ENCODE data around the gene ABLIM2.

The ABLIM2 gene

DNA sequence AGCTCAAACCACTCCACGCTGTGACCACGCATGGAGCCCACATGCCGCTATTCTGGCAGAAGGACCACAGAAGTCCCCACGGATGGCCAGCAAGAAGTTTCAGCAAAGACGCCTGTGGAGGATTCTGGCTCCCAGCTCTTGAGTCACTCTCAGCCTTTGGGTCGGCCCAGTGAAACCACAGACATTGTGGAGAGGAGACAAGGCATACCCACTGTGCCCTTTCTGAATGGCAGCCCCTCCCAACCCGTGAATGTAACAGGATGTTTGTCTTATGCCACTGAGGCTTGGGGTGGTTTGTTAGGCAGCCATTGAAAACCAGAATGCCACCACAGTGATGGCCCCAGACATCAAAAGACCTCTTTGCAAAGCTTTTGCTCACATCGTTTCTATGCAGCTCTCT lies 42.7 kb downstream of the ABLIM2 start:
- no peak for DNase-seq

DNA sequence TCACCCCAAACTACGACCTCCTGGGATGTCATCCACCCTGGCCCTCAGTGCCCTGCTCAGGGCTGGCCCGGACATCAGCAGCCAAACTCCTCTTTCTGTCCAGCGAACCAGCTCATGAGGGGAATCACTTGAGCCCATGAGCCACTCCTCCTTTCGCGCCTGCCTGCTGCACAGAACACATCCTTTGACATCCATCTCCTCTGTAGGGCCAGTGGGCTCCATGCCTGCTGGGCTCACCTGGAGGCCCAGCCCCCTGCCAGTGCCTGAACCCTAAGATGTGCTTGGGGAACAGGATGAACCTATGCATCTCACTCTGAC lies 43.5 kb downstream of the ABLIM2 start:
- no peak for DNase-seq

DNA sequence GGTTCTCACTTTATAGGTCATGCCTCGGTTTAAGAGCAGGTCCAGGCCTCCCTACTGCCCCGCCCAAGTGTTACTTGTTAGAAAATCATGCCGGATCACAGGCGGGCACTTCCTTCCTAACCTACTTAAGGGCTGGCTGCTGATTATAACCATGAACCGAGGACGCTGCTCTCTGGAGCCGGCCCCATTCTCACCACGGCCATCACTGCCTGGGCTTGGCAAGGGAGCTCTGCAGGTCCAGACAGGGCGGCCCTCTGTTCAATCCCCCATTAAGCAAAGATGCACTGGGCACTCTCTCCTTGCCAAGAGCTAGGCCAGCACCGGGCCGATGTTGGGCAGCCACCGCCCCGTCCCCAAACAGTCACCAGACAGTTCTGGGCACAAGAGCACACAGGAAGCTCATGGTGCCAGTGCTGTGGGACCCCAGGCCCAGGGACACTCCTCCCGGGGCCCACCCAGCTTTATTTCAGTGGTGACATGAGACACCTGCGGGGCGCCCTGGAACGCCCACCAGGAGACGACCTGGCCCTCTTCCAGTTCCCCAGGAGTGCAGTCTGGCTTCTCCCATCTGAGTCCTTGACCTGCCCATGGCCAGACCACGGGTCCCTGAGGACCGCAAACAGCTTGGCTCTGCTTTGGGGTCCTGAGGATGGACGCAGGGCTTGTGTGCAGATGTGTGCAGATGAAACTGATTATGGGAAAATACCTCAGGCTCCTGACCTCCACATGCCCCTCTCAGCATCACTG lies 44.0 kb downstream of the ABLIM2 start:
- DNase-seq: no peak

DNA sequence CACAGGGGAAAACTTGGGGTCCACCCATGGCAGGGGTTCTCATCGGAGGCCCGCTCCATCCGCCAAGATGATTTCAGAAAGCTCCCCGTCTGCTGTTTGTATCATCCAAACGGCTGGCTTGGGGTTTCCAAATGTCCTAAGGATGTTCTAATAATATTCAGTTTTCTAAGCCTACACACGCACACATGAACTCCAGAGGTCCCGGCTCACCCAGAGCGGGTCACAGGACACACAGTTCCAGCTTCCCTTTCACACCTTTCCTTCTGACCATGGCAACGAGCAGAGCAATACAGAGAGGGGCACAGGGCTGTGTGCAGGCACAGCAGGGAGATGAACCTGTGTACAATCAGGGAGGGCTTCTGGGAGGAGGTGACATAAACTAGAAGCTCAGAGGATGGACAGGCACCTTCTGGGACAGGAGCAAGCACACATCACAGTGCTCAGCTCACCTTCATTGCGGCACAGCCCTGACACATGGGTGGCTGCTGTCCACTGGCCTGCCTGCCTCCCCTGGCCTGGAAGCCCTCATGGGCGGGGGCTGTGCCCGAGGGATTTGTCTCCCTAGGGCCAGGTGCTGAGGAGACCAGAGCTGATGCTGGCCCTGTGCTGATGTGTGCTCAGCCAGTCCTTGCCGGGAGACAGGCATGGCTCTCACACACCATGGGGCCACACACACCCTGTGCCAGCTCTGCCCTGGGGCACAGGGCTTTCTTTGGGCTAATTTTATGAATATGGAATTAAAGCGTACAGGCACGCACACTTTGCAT lies 44.8 kb downstream of the ABLIM2 start:
- no peak for DNase-seq

DNA sequence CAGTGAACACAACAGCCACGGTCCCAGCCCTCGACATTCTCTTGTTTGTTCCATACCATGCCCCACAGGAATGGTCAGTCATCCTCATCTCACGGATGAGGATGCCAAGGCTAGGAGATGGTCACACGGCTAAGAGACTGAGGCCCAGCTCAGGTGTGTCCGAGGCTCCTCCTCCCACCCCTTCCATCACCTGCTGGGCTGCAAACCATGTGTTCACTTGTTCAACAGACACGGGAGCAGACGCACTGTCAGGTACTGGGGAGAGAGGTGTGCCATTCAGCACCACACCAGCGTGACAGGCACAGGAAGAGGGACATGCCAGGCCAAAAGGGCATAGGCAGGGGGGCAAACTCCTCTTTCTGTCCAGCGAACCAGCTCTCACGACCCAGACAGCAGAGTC lies 45.9 kb downstream of the ABLIM2 start:
- DNase-seq: no peak

DNA sequence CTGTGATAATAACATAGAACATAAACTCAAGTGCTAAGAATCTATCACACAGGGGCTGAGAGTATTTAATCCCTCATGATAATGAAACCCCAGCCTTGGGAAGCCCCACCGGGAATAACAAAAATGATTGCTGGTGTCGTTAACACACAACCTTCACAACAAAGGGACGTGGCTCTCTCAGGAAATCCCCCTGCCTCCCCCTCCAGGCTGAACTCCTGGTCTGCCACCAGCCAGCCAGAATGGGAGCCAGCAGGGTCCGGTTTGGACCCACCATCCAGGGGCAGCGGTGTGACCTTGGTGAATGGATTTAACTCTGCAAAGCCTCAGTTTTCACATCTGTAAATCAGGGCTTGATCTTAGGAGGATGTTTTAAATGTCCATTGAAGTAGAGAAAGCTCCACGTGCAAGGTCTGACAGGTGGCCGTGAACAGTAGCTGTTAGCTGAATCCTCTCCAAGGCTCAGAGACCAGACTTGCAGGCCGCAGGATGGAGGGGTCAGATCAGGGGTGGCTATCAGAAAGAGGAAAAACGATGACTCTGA lies 46.5 kb downstream of the ABLIM2 start:
- DNase-seq: no peak

DNA sequence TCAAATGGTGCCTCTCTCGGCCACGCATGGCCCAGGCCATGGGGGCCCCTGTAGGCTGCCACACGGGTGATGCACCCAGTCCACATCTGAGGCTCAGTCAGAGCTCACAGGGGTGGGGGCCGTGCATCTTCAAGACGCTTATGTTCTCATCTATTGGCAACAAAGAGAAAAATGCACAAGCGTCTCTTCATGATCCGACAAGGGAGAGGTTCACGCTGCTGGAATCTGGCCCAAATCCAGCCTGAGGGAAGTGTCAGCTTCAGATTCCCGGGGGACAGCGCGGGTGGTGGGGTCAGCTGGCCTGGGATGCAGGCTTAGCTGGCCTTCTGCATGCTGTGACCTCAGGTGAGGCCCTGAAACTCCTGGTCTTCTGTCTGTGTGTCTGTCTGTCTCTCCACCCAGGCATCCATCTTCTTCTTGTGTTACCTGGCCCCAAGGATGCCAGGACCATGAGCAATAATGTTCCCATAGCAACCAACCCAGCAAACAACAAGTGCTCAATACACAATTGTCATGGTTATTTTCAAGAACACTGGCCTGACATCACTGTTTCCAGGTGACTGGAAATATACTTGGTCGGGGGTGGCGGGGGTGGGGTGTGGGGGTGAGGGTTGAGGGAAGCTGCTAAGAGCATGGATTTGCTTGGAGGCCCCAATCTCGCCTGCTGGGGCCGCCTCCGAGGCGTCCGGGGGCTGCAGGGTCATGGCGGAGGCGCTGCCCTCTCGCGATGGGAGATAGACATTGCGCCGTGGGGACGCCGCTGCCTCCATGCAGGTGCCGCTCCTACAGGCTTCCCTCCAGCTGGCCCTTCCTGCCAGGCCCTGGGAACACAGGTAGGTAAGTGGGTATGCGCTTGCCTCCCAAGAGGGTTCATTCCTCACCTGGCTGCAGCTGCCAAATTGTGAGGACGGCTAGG lies 48.3 kb downstream of the ABLIM2 start:
- no peak for DNase-seq

DNA sequence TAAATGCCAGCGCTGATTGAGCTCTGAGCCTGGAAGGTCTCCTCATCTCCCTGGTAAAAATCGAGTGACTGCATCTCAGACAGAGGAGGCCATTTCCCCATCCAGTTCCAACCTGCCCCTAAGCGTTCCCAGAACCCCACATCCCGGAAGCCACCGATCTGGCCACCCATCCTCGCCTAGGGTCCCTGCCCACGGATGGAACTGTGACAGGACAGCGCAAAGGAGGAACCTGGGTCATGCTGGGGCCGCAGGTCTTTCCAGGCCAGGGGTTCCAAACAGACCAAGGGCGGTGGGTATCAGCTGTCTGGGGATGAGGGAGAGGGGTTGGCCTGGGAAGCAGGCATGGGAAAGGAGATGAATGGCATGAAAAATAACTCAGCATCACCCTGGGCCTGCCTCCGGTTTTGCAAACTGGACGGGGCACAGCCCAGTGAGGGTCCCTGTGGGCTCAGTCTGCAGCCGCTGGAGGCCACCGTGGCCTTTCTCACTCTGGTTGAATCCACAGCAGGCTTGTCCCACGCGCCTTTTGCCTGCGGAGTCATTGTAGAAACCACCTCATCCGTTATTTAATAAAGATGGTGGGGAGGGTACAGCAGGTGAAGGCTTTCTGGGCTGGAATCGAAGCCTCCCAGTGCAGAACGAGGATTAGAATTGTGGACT lies 49.1 kb downstream of the ABLIM2 start:
- DNase-seq: no peak

DNA sequence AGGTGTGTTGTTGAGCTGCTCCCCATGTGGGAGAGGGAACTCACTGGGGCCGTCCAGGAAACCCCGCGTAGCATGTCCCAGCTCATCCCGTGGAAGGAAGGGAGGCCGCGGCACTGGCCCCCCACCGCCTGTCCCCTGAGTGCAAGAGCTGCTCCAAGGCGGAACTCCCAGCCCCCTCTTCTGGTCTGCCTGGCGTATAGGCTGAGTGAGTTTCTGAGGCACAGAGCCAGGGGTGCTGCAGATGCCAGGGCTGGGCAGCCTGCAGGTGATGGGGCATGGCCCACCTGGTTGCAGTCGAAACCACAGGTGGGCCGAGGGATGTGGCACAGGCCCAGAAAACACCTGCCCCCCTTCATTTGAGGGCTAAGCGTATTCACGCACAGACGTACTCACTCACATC lies 49.6 kb downstream of the ABLIM2 start:
- no peak for DNase-seq

DNA sequence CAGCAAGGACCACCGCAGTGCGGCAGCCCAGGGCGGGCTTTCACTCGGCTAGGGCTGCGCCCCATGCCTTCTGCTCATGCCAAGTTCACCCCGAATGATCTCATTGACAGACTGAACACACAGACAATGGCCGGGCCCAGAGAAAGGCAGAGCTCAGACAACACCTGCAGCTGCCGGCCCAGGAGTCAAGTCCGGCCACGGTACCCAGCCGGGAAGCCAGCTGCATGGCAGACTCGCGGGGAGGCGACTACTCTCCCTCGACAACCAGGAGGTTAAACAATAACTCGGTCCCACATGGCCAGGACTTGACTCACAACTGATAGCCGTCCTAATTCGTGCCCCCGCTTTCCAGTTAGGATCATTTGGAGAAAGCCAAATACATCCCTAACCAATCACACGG lies 50.4 kb downstream of the ABLIM2 start:
- DNase-seq: no peak

DNA sequence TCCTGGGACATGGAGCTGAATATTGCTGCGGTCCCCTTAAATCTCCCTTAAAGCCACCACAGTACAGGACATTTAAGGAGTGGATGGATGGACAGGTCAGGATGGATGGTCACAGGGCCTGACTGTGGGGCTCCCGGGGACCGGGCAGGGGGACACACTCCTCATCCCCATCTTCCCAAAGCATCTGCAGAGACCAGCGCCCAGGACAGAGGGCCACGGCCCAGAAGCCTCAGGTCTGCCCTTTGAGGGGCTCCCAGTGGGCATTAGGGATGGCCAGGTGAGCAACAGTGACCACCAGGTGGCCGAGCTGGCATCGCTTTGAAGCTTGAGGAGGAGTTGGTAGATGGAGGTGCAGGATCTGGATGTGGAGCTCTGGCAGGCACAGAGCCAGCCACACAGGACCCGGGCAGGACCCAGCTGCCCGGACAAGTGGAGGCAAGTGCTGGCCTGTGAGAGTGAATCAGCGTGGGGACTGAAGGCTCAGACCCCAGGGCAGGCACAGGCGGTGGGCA lies 51.4 kb downstream of the ABLIM2 start:
- no peak for DNase-seq

DNA sequence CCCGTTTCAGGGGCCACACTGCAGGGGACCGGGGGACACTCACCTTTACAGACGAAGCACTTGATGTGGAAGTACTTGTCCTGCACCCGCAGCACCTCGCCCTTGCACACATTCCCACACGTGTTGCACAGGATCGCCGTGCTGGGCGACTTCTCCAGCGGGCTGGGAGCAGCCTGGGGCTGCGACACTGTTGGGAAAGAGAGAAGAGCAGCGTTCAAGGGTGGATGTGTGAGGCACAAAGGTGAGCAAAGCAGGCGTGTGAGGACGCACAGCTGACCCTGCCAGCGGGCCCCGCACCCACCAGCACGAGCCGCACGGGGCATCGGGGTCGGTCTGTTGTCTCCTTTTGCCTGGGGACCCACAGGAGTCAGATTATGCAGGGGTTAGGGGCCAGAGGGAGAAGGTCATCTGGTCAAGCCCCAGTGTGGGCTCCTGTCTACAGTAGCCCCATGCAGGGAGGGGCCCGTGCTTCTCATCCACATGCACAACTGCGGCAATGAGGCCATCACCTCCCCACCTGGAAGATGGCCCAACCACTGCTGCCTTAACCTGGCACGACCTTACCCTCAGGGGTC lies 52.1 kb downstream of the ABLIM2 start:
- DNase-seq: no peak

DNA sequence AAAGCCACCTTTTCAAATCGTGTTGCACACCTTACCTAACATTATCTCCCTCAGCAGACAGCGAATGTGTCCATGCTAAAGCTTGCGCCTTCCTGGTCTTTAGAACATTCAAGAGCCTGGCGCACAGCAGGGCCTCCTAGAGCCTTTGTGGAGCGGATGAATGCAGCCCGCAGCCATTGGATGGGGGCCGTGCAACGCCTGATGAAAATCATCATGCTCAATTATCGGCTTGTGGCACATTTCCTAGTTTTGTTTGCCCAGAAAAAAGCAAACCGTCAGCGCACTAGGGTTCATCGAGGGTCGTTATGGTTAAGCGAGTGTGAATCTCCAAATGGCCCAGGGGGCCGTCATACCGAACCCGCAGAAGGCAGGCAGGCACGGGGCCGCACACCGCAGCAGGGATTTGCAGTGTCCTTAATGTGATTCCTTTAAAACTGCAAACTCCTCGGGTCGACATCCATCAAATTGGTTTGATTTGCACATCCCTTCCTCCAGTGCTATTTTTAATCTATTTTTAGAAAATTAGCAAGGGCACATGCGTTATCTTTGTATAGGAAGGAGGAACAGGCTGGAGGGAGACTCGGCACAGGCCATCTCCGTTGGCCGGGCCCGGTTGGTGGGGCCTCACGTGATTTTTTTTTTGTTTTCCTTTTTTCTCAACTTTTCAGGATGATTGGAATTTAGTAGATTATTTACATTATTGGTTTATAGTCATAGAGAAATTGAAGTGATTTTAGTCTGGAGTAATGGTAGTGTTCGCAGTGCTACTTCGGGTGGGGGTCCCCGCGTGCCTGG lies 53.1 kb downstream of the ABLIM2 start:
- DNase-seq: no peak

DNA sequence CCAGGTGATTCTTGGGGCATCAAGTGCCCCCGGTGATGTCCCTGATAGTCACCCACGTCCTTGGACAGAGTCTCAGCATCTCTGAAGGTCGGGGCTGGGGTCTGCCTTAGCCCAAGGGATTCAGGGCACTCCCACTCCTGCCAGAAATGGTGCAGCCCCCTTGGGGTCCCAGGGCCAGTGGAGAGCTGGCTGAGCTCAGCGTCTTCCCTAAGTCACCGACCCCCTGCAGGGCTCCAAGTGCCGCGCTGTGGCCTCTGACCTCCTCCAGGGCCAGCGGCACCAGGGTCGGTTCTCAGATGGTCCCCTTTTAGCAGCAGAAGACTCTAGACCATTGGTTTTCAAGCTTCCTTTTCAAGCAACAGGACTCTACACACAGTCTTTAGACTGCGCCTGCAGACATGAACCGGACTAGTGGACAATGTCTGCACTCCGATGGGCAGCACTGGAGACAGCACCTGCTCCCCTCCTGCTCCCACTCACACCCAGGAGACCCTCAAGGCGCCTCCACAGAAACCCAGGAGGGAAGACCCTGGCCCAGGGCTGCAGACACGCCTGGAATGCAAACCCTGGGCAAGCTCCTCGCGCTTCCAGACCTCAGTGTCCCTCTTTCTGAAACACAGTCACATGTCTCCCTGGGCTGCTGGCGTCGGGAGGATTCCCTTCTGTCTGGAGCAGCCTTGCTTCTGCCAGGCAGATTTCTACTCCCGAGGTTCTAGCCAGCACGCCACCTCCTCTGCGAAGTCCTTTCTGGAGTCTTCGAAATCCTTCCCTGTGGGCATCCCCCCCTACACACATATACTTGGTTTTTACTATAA lies 53.9 kb downstream of the ABLIM2 start:
- no peak for DNase-seq

DNA sequence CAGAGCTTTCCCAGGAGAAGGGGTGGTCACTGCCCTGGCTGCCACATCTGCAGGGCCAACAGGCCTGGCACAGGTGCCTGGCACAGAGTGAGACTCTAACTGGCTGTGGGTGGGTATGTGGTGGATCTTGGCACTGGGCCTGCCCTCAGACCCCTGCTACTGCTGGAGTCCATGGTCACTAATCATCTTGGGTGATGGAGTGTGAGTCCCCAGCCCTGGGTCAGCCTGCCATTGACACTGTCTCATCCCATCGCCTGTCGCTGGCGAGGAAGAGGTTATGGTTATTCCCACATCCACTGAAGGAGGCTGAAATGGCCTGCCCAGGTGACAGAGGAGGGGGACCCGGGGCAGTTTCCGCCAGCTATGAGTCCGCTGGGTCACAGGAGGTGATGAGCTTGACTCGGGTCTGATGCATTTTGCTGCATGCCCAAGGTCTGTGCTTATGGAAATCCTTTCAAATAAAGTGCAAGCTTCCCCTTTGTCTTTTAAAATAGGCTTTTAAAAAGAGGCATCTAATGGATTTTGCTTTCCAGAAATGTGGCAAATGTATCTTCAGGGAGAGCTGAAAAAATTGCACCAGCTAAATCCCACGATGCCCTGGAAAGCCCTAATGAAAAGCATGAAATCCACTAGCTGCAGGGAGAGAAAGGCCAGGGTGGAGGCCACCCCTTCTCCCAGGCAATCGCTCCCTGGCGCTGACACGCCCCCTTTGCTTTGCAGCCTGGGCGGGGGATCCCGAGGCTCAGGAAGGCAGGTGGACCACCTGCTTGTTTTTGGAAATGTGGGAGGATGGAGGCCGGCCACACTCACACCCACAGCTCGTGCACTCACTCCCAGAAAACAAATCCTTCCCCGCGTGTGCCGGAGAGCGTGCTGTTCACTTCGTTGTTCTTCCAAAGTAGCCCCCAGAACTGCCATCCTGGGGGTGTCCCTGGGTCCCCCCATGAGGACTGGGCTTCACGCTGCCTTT lies 54.9 kb downstream of the ABLIM2 start:
- no peak for DNase-seq

DNA sequence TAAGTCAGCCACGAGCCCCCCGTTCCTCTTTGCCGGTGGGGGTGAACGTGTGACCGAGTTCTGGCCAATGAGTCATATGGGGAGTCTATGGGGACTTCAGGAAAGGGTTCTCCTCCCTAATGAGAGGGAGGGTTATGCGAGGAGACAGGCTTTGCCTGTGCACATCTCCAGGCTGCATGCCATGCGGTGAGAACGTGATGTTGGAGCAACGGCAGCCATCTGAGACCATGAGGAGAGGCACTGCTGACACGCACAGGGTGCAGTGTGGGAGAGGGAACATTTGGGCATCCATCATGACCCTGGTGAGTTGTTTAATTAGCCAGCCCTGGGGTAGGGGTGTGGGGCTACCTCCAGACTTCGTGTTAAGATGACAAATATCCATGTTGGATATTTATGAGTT lies 55.8 kb downstream of the ABLIM2 start:
- no peak for DNase-seq

DNA sequence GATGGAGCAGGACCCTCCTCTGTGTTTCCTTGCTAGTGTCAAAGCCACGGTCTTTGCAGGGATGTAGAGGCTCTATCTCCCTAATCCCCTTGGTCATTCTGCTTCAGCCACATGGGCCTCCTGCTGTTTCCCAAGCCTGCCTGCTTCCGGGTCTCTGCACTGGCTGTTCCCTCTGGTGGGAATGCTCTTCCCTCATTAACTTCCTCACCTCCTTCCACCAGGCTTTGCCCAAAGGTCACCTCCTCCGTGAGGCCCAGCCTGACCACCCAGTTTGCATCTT lies 56.6 kb downstream of the ABLIM2 start:
- no peak for DNase-seq

DNA sequence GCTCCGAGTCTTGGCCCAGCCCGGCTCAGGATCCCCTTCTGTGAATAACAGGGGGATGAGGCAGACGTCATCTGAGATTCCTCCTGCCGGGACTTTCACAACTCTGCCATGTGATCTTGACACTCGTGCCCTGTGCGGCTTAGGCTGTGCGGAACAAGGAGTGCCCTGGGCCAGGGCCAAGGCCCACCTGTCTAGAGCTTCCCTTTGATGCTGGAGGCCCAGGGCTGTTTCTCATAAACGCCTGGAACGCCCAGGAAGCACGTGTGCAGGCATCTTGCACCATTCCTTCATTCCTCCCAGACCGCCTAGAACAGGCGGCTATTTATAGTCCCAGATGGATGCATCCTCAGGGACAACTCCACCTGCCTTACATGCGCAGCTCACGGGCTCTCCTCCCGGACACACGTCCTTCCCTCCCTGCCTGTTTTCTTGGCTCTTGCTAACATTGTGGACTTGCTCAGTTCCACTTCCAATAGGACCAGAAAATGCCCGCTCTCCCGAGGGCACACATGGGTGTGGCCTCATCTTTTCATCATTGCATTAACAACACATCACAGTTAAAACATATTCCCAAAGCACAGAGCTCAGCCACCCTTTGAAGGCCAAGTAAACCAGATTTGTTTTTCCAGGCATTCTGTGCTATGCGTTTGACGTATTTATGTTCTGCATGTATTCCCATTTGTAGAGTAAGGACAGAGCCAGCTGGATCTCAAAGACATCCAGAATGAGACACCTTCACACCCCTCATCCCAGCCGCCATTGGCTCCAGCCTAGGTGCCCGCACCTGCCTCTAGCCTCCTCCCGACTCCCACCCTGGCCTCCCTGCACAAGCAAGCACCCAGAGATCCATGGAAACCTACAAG lies 57.2 kb downstream of the ABLIM2 start:
- DNase-seq: no peak

Data from left hindlimb (tissue), 1 donor.